HG03135 (cell line): ENCODE data around the gene MSX2.

Source experiments
- ATAC-seq: cut with Tn5 transposase; IDR thresholded peaks from one replicate; pipeline ENCODE4 v1.9.1; 2021; ENCODE audit warnings: mild to moderate bottlenecking, moderate library complexity; ENCODE audit not compliant: unreplicated experiment

The MSX2 gene

GRCh38 chr5:174724484-174725260 is at the start of gene MSX2:
Gene MSX2, plus strand, starts transcription at chr5:174724582. Its CDS starts 78 bp downstream, at chr5:174724660.
- ATAC-seq: no peak

- ATAC-seq: no peak
Observed at GRCh38 chr5:174675110-174675509, 49.3 kb upstream of the MSX2 start.

GRCh38 chr5:174675916-174676315 is 48.5 kb upstream of the MSX2 start:
- ATAC-seq: no peak

DNA sequence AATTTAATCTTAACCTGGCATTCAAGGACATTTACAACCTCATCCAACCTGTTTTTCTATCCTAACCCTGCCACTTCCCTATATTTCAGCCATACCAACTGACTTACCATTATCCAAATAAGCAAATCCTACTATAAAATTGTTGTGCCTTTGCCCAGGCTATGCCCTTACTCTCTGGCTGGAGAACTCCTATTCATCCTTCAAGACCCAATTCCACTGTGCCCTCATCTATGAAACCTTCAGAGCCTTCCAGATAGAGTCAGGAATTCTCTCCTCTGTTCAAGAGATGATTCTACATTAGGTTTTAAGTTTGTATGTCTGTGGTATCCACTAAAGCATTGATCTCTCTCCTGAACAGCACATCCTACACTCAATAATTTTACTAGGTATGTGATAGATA is 46.3 kb upstream of the MSX2 start:
- no peak for ATAC-seq

DNA sequence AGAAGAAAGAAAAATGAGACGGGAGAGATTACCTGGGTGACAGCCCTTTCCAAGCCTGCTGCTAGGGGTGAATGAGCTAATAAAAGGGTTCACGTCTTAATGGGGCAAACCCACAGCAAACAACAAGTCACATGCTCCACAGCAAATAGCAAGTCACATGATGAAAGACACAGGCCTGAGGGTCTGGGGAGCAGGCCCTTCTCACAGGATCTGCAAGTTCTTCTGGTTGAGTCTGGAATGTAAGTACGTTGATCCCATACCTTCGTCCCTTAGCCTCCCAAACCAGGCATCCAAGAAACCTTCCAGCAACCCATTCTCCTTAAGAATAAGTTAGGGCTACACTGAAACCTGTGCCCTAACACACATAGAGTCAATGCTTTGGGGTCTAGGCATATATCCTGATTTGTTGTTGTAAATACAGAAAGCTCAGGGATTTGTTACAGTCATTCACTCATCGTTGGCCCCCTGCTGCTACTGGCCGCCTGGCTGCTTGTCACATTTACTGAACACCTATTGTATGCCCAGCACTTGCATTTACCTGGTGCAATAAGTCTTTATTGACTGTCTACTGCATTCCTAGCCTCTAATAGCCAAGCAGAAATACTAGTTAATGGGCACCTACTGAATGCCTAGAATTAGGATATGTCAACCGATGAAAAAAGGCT is 43.3 kb upstream of the MSX2 start:
- ATAC-seq: no peak

DNA sequence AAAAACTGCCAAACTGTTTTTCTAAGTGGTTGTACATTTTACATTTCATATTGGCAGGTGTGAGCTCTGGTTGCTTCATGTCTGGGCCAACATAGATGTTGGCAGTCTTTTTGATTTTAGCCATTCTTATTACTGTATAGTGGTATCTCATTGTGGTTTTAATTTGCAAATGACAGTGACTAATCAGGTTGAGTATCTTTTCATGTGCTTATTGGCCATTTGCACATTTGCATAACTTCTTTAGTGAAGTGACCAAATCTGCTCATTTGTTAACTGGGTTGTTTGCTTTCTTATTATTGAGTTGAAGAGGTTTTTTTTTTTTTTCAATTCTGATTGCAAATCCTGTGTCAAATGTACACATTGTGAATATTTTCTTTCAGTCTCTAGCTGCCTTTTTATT is 36.9 kb upstream of the MSX2 start:
- no peak for ATAC-seq

- ATAC-seq: no peak
Observed at GRCh38 chr5:174688441-174689354, 35.7 kb upstream of the MSX2 start.

- ATAC-seq: no peak
Observed at GRCh38 chr5:174690271-174690670, 34.1 kb upstream of the MSX2 start.

GRCh38 chr5:174692381-174692780 is 32.0 kb upstream of the MSX2 start:
- ATAC-seq: no peak

GRCh38 chr5:174692982-174693422 is 31.4 kb upstream of the MSX2 start:
- ATAC-seq: no peak

- no peak for ATAC-seq
Observed at GRCh38 chr5:174693697-174694385, 30.5 kb upstream of the MSX2 start.

DNA sequence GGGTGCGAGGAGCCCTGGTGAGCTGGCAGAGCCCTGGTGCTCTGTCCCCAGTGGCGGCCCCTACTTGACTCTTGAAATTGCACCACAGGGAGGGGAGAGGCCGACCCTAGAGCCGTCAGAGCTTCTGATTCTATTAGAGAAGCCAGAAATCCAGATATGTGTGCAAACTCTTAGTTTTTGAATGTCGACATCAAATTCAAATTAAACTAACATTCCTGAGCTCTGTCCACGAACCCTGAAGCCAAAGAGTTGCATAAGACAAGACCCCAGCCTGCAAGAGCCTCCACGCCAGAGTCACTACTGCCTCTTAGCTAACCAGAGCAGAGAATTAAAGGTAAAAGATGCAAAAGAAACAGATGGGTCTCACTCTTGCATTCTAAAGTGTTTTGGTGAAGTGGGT is 29.8 kb upstream of the MSX2 start:
- ATAC-seq: no peak

DNA sequence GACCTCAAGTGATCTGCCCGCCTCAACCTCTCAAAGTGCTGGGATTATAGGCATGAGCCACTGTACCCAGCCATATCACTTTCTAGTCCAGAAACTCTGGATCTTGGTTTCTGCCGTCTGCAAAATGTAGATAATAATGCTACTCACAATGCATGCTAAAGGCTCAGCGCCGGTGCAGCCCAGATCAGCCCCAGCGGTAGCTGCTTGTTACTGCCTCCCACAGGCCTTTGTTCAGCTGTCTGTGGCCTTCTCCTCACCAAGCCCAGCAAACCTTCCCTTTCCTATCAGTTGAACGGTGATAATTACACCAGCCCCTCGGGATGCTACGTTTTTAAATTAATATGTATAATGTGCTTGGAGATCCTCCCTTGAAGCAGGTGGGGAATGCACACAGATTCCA is 26.2 kb upstream of the MSX2 start:
- ATAC-seq: no peak

DNA sequence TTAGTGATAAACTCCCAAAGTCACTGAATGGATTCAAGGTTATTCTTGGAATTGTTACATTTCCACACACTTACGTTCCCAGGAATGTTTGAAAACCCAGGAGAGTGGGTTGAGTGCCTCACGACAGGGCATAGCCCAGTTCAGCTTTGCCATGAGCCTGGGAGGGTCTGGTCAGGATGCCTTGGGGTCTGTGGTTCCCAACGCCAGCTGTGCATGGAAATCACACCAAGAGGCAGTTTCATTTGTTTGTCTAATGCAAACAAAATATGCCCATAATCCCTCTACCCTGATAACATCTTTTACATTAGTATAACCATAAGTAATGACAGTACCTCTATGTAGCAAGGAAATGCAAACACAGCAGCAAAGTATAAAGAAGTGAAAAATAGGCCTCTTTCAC is 25.3 kb upstream of the MSX2 start:
- no peak for ATAC-seq

GRCh38 chr5:174706997-174707572 is 17.3 kb upstream of the MSX2 start:
- no peak for ATAC-seq

DNA sequence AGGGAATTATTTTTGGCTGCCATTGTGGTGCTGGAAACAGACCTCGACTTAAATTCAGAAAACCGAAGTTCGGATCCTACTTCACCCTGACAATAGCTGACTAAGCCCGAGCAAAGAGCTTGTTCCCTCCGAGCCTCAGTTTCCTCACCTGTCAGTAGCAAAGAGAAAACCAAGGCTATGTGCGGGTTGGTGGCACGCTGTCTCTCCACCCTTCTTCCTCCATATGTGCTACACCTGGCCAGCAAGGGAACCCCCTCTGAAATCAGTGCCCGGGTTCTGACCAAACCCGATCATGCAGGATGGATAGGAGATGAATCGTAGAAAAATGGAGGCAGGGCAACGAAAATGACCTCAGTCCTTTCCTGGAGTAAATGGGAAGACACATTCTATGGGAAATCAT is 16.7 kb upstream of the MSX2 start:
- ATAC-seq: no peak

DNA sequence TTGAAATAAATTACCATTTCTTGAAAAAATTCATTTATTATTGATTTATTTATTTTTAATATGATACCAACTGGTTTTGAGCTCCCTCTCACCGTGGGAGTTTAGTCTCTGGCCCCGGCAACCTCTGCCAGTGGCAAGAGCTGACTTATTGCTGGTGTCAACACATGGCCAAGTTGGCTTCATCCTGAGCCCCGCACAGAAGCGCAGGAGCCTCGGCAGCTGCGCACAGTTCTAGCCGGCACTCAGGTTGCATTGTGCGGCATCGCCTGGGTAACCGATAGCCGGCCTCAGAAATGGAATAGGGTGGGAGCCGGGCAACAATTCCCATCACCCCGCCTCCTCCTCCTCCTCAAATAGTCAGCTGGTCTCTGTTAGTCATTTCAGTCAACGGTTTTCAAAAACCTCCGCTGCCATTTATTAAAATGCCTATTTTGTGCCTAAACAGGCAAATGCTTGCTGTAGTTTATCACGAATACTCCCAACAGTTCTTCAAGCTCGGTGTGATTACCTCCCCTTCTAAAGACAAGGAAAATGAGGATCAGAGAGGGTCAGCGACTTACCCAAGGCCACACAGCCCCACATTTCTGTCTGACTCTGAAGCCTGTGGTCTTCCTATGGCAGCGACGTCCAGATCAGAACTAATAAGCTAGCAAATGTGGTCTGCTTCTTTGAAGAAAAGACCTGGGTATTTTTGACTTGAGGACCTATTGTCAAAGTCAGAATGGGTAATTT is 15.7 kb upstream of the MSX2 start:
- ATAC-seq: no peak

DNA sequence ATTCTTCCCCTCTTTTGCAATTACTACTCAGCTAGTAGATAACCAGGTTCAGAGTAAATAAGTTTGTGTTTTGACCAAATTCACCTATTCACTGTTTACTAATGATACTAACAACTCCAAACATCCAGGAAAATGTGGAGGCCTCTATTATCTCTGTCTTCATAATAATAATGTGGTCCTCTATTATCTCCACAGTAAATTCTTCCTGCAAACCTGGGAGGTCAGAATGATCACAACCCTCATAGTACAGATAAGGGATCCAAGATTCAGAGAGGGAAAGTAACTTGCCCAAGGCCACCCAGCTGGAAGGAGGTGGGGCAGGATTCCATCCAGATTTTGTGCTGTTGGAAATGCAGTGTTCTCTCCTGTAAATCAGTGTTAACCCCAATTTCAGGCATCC is 9.6 kb upstream of the MSX2 start:
- ATAC-seq: no peak

DNA sequence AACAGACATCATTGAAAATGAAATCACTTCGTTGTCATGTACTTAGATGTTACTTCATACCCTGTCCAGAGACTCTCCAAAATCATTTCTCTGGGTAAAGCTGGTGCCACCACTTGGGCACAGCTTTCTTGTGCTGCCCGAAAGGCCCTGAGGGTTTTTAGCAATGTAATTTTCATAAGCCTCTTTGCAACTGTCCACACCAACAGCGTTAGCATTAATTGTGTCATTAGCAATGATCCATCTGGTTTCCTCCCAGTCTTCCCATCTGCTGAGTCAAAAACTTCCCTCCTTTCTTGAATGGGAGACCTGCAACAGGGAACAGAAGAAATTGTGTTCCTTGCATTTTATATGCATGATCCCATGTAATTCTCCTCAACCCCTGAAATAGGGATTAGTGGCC is 8.6 kb upstream of the MSX2 start:
- no peak for ATAC-seq
